Parathyroid adenoma (tissue), 2 donors: ENCODE results near the gene CCDC188.

Experiments used
- H2AFZ ChIP-seq: fragments of 300-600 bp; sonication (generic); one replicate; pipeline ENCODE4 v1.7.0; 2017; ENCODE audit warnings: antibody characterized with exemption, mild to moderate bottlenecking
- H3K27ac ChIP-seq: fragments of 300-600 bp; sonication (generic); one replicate; pipeline ENCODE4 v1.7.0; 2017
- H3K27me3 ChIP-seq: fragments of 300-600 bp; sonication (generic); one replicate; pipeline ENCODE4 v1.7.0; 2017; ENCODE audit warnings: low read length; ENCODE audit not compliant: control insufficient read depth, insufficient read depth
- H3K36me3 ChIP-seq: fragments of 300-600 bp; sonication (generic); one replicate; pipeline ENCODE4 v1.7.0; 2017; ENCODE audit warnings: low read length; ENCODE audit not compliant: control insufficient read depth, insufficient read depth
- H3K4me1 ChIP-seq: fragments of 300-600 bp; sonication (generic); one replicate; pipeline ENCODE4 v1.7.0; 2017; ENCODE audit warnings: control low read depth
- H3K4me2 ChIP-seq: fragments of 300-600 bp; sonication (generic); one replicate; pipeline ENCODE4 v1.7.0; 2017; ENCODE audit warnings: low read length
- H3K4me3 ChIP-seq: fragments of 300-600 bp; sonication (generic); one replicate; pipeline ENCODE4 v1.7.0; 2017; ENCODE audit warnings: low read depth, low read length
- H3K79me2 ChIP-seq: fragments of 300-600 bp; sonication (generic); one replicate; pipeline ENCODE4 v1.7.0; 2017; ENCODE audit warnings: control low read depth
- H3K9ac ChIP-seq: fragments of 300-600 bp; sonication (generic); one replicate; pipeline ENCODE4 v1.7.0; 2017; ENCODE audit warnings: mild to moderate bottlenecking
- H3K9me3 ChIP-seq: fragments of 300-600 bp; sonication (generic); one replicate; pipeline ENCODE4 v1.7.0; 2017; ENCODE audit warnings: low read length; ENCODE audit not compliant: control insufficient read depth
- TF ChIP-seq, protein P1 (sequence below): fragments of 300-600 bp; sonication (generic); IDR thresholded peaks from one replicate; pipeline ENCODE4 v1.7.0; 2017; ENCODE audit warnings: antibody characterized with exemption, mild to moderate bottlenecking
- donor health status: primary hyperparathyroidism.

The CCDC188 gene

DNA sequence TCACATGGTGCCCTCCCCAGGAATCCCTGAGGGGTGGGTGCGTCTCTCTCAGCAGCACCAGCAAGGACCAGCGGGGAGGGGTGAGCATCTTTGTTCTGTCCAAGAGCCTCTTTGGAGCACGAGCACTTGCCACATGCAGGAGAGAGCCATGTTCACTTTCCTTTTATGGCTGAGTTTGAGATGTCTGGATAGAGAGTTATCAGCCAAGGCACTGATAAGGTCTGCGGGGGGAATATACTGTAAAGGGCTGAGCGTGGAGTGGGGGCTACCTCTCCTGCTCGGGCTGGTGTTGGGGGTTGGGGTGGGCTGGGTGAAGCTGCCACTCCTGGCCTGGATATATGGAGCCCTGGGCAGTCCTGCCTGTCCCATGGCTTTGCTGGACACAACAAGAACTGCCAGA lies 34.9 kb upstream of the CCDC188 start:
- Histone ChIP-seq H3K4me1 (no peaks in the 10 kb centered on the region), H3K79me2 (no peaks in the 10 kb centered on the region), H3K27me3 (no peaks in the 10 kb centered on the region), H2AFZ (no peak overlapping the region), H3K36me3 (no peaks in the 10 kb centered on the region), H3K9ac (no peak overlapping the region), H3K9me3 (no peaks in the 10 kb centered on the region), H3K4me2 (no peak overlapping the region), H3K4me3 (no peak overlapping the region), H3K27ac (no peak overlapping the region)
- TF ChIP-seq, protein P1, sequence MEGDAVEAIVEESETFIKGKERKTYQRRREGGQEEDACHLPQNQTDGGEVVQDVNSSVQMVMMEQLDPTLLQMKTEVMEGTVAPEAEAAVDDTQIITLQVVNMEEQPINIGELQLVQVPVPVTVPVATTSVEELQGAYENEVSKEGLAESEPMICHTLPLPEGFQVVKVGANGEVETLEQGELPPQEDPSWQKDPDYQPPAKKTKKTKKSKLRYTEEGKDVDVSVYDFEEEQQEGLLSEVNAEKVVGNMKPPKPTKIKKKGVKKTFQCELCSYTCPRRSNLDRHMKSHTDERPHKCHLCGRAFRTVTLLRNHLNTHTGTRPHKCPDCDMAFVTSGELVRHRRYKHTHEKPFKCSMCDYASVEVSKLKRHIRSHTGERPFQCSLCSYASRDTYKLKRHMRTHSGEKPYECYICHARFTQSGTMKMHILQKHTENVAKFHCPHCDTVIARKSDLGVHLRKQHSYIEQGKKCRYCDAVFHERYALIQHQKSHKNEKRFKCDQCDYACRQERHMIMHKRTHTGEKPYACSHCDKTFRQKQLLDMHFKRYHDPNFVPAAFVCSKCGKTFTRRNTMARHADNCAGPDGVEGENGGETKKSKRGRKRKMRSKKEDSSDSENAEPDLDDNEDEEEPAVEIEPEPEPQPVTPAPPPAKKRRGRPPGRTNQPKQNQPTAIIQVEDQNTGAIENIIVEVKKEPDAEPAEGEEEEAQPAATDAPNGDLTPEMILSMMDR = no peak

DNA sequence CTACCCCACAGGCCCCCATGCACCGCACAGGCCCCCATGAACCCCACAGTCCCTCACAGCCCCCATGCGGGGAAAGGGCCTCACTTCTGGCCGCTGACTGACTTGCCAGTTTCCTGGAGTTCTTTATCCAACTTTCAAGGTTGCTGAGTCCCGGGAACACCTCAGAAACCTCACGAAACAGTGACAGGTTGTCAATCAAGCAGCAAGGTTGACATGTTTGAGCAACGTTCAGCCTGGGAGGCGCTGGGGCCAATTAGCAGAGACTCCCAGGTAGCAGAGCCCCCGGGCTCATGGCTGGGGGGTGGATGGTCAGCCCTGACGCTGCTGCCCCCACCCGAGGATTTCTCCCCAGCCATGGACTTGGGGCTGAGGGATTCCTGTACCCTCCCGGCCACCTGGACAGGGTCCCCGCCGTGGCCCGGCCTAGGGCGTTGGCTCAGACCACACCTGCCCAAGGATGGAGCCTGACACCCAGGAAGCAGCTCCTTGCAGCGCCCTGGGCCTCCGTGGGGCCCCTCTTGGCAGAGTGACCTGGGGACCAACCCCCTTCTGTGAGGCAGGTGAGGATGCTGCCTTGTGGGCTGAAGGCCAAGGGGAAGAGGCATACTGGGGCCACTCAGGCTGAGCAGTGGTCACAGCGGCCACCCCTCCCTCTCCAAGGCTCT lies 33.8 kb upstream of the CCDC188 start:
- TF ChIP-seq, protein P1 = no peak
- Histone ChIP-seq H3K36me3 (no peaks in the 10 kb centered on the region), H3K9ac (no peak overlapping the region), H3K4me2 (no peak overlapping the region), H3K9me3 (no peaks in the 10 kb centered on the region), H3K27ac (no peak overlapping the region), H3K79me2 (no peaks in the 10 kb centered on the region), H3K27me3 (no peaks in the 10 kb centered on the region), H3K4me3 (no peak overlapping the region), H2AFZ (no peak overlapping the region), H3K4me1 (no peaks in the 10 kb centered on the region)

DNA sequence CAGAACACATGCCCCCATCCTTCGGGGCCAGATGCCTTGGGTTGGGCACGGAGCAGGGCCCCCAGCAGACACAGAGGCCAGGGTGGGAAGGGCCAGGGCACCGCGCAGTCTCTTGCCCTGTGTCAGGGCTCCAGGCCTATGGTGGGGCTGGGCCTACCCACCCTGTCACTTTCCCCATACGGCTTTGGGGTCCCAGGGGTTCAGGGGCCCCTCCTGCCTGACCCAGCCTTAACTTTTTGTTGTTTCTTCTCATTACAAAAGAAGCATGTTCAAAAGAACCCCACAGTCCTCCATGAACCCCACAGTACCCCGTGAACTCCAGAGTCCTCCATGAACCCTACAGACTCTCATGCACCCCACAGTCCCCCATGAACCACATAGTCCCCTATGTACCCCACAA lies 33.0 kb upstream of the CCDC188 start:
- H3K4me1 ChIP-seq = no peaks in the 10 kb centered on the region
- no peaks in the 10 kb centered on the region for H3K27me3 ChIP-seq
- no peaks in the 10 kb centered on the region for H3K79me2 ChIP-seq
- no peaks in the 10 kb centered on the region for H3K9me3 ChIP-seq
- no peaks in the 10 kb centered on the region for H3K36me3 ChIP-seq
- H2AFZ ChIP-seq = no peak overlapping the region
- H3K27ac ChIP-seq = no peak overlapping the region
- no peak overlapping the region for H3K4me2 ChIP-seq
- no peak overlapping the region for H3K4me3 ChIP-seq
- TF ChIP-seq, protein P1 = no peak
- no peak overlapping the region for H3K9ac ChIP-seq

DNA sequence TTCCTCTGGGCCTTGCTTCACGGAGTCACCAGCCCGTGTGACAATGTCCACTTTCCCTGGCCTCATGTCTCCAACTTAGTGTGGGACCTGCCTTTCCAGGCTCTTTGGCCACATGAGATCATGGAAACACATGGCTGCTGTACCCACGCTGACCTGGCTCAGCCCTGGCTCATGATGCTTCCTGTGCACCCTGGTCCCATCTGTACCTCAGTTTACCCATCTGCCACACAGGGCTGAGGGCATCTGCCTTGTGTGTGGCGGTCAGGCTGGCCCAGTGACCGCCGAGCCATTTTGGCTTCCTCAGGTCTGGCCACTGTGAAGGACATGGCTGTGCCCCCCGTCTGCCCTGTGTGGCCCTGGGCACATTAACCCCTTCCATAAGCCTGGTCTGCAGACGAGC lies 32.2 kb upstream of the CCDC188 start:
- no peak overlapping the region for H3K9ac ChIP-seq
- H3K4me1 ChIP-seq = no peaks in the 10 kb centered on the region
- H3K36me3 ChIP-seq = no peaks in the 10 kb centered on the region
- TF ChIP-seq, protein P1 = no peak
- H3K79me2 ChIP-seq = no peaks in the 10 kb centered on the region
- no peak overlapping the region for H3K27ac ChIP-seq
- H2AFZ ChIP-seq = no peak overlapping the region
- H3K4me2 ChIP-seq = no peak overlapping the region
- H3K4me3 ChIP-seq = no peak overlapping the region
- H3K9me3 ChIP-seq = no peaks in the 10 kb centered on the region
- no peaks in the 10 kb centered on the region for H3K27me3 ChIP-seq

DNA sequence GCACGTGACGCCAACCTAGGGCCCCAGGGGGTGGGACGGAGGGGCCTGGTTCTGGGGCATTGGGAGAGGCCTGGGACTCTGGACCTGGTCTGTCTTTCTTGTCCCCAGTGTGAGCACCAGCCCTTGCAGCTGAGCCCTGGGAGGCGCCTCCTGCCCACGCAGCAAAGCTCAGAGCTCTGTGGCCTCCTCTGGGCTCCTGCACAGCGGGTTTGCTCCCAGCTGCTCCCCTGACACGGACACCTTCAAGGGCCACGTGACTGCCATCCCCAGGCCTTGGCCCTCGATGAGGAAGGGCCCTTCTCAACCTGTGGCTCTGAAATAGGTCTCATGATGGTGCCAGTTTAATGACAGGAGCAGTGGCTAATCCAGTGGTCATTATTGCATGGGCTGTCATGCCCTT lies 31.5 kb upstream of the CCDC188 start:
- Histone ChIP-seq H3K9me3 (no peaks in the 10 kb centered on the region), H2AFZ (no peak overlapping the region), H3K4me3 (no peak overlapping the region), H3K4me1 (no peaks in the 10 kb centered on the region), H3K27ac (no peak overlapping the region), H3K36me3 (no peaks in the 10 kb centered on the region), H3K4me2 (no peak overlapping the region), H3K79me2 (no peaks in the 10 kb centered on the region), H3K27me3 (no peaks in the 10 kb centered on the region), H3K9ac (no peak overlapping the region)
- TF ChIP-seq, protein P1 = no peak
